ENCODE data around the gene SKAP2. TPM values are rescaled to one million over a fixed set of nuclear protein-coding genes. Genes with fewer than 3 reads are reported as not detected.

The SKAP2 gene
- total and polyA plus RNA-seq, 2 of the 4 experiments (the other 2 are of a cell fraction) = 5.7 to 7.4 TPM

GRCh38 chr7:26653430-26654399 is 210.7 kb downstream of the SKAP2 start:
- no peak overlapping the region for H3K18ac ChIP-seq (ENCODE audit: low read depth, low read length)
- no peak overlapping the region for H2BK15ac ChIP-seq (ENCODE audit: low read depth, low read length)
- H3K56ac ChIP-seq (ENCODE audit: extremely low read depth, insufficient read depth, low read length) = no peak overlapping the region
- H3K23ac ChIP-seq (ENCODE audit: low read depth, low read length) = no peak overlapping the region
- no peak overlapping the region for H3K4me2 ChIP-seq (ENCODE audit: low read depth, low read length)
- dilution Hi-C loops (cut with HindIII; ENCODE audit: low sequenced_read_pairs, unreplicated experiment) = no loop called here
- POLR2A ChIA-PET (ENCODE audit: unreplicated experiment) = no interaction called here
- no peak overlapping the region for H2AK5ac ChIP-seq (ENCODE audit: low read depth, low read length)
- no peaks in the 10 kb centered on the region for H3K36me3 ChIP-seq (ENCODE audit: control insufficient read depth, insufficient read depth, low read length)
- no peak overlapping the region for H2AFZ ChIP-seq (replicated peaks; ENCODE audit: low read length, poor library complexity)
- no peak overlapping the region for H3K27ac ChIP-seq (ENCODE audit: insufficient read depth, low read length)
- no peaks in the 10 kb centered on the region for H4K20me1 ChIP-seq (ENCODE audit: insufficient read depth, low read length)
- H3K4ac ChIP-seq (ENCODE audit: low read depth, low read length) = no peak overlapping the region
- H2BK5ac ChIP-seq (ENCODE audit: low read depth, low read length, poor library complexity, severe bottlenecking) = no peak overlapping the region
- H2AK9ac ChIP-seq (replicated peaks; ENCODE audit: low read depth, low read length, poor library complexity) = no peak overlapping the region
- no peak overlapping the region for H3K9ac ChIP-seq (ENCODE audit: low read depth, low read length)
- no CpG with 5 or more reads among the region's 8 CpGs for WGBS, 2 experiments (ENCODE audit: extremely low coverage in 2 of 2, insufficient read length in 1 of 2)
- H3K27me3 ChIP-seq (ENCODE audit: control insufficient read depth, insufficient read depth, low read length) = peaks cover 2% of the 10 kb centered on the region
- BruUV-seq (replicated peaks) = no TSS peak
- H3K9me1 ChIP-seq (ENCODE audit: insufficient read depth, low read length) = peaks cover 2% of the 10 kb centered on the region; the same call in 1 of the 2 replicates
- H4K8ac ChIP-seq (ENCODE audit: low read depth in 2 of 2, low read length in 2 of 2) = no peak overlapping the region
- H3K79me1 ChIP-seq (ENCODE audit: low read depth in 1 of 2, low read length in 2 of 2) = no peaks in the 10 kb centered on the region
- in situ Hi-C loops (cut with MboI; ENCODE audit: low sequenced_read_pairs) = loop anchor here (10.0 to 25.0 kb wide), 3 partner anchors 289 to 566 kb away; partner anchors contain the start of genes CBX3 and HNRNPA2B1
- intact Hi-C loops (cut with micrococcal nuclease) = no loop called here
- no peak overlapping the region for H3K4me3 ChIP-seq (ENCODE audit: insufficient read depth, low read depth, low read length)
- no peak overlapping the region for H4K91ac ChIP-seq (ENCODE audit: insufficient read depth, low read depth, low read length)
- H2BK20ac ChIP-seq (ENCODE audit: low read depth, low read length) = no peak overlapping the region
- H3K9me3 ChIP-seq (ENCODE audit: control insufficient read depth, insufficient read depth, low read length) = no peaks in the 10 kb centered on the region
- no peak overlapping the region for H2BK120ac ChIP-seq (ENCODE audit: low read depth, low read length)
- no peak for DNase-seq
- H3K14ac ChIP-seq (replicated peaks; ENCODE audit: low read depth, low read length) = no peak overlapping the region
- no peak overlapping the region for H4K5ac ChIP-seq (ENCODE audit: low read depth, low read length)
- ATAC-seq (ENCODE audit: low read depth) = no peak
- CTCF ChIA-PET = no interaction called here
- no peaks in the 10 kb centered on the region for H3K4me1 ChIP-seq (ENCODE audit: control insufficient read depth, insufficient read depth, low read length)
- peak; percentile 6; the same call in 1 of the 2 replicates for TF ChIP-seq CEBPB (IDR thresholded peaks at IDR 0.05; ENCODE audit: low read depth, low read length)
- no peak for TF ChIP-seq NFE2L2 (IDR thresholded peaks at IDR 0.05; ENCODE audit: low read depth, low read length)
